HG03378 (cell line): Measurements from ENCODE around the gene VIP.
"Not testable (repeated sequence)": the region's sequence is repeated elsewhere in the genome, so short reads cannot be mapped to it uniquely, and the experiment has no call there.

Experiments used
- ATAC-seq: cut with Tn5 transposase; IDR thresholded peaks from one replicate; pipeline ENCODE4 v1.9.1; 2021; ENCODE audit warnings: mild to moderate bottlenecking, moderate library complexity; ENCODE audit not compliant: unreplicated experiment

The VIP gene

GRCh38 chr6:152750694-152751093, at the start of gene VIP:
Gene VIP (plus strand): TSS chr6:152750797. CDS start chr6:152752178, 1,381 bp downstream.
- ATAC-seq: no peak

GRCh38 chr6:152701081-152701862, 49.3 kb upstream of the VIP start:
- ATAC-seq: no peak

GRCh38 chr6:152701863-152702401, 48.7 kb upstream of the VIP start:
- no peak for ATAC-seq

DNA sequence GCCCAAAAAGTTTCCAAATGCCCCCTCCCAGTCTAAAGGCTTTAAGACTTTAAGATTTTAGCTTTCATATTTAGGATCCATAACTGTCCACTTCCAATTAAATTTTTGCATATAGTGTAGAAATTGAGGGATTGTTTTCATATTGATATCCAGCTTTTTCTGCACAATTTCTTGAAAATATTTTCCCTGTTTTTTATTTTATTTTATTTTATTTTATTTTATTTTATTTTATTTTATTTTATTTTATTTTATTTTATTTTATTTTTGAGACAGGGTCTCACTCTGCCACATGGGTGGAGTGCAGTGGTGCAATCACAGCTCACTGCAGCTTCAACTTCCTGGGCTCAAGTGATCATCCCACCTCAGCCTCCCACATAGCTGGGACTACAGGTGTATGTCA, 46.8 kb upstream of the VIP start:
- ATAC-seq: not testable (repeated sequence)

DNA sequence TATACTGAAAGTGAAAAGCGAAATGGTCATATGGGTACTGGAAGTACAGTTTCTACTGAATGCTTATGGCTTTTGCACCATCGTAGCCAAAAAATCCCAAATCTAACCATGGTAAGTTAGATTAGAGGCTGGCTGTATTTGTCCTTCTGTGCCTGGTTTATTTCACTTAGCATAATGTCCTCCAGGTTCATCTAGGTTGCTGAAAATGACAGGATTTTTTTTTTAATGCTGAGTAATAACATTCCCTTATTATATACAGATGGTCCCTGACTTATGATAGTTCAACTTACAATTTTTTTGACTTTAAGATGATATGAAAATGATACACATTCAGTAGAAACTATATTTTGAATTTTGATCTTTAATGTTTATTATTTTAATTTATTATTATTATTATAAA, 45.3 kb upstream of the VIP start:
- no peak for ATAC-seq

- ATAC-seq: no peak
Observed at GRCh38 chr6:152716322-152716721, 34.3 kb upstream of the VIP start.

- no peak for ATAC-seq
Observed at GRCh38 chr6:152720974-152721373, 29.6 kb upstream of the VIP start.

GRCh38 chr6:152721956-152722355, 28.6 kb upstream of the VIP start:
- ATAC-seq: no peak

DNA sequence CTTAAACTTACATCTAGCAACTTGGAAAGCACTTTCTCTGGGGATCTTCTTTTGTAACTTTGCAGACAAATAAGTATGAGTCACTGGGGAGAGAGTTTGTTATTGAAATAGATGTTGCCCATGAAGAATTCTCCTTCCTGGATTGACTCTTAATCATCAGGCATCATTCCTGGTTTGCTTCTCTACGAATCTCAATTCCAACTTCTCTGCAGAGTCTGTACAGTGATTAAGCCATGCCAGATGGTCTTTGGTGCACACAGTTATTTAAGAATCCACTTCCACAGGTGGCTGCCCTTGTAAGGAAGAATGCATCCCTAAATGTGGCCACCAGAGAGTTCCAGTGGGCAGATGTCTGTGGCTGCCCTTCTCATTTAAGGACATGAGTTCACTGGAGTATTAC, 27.2 kb upstream of the VIP start:
- ATAC-seq: no peak

- no peak for ATAC-seq
Observed at GRCh38 chr6:152726313-152726712, 24.3 kb upstream of the VIP start.

DNA sequence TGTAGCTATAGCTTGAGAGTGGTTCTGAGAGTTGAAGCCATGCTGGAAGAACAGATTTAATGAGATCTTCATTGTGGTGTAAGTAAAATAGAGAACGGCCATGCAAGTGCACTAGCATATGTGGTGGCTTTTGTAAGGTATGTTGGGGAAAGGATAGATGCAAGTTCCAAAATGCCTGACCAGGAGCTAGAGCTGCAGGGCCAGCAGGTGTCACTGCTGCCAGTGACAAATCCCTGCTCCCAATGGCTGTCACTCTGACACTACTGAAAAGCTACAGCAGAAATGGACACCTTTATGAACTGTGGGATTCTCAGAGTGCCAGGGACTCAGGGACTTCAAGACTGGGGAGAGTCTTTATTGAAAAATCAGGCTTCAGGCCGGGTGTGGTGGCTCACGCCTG, 23.1 kb upstream of the VIP start:
- no peak for ATAC-seq

- no peak for ATAC-seq
Observed at GRCh38 chr6:152734630-152735029, 16.0 kb upstream of the VIP start.

- no peak for ATAC-seq
Observed at GRCh38 chr6:152736687-152737273, 13.8 kb upstream of the VIP start.

- no peak for ATAC-seq
Observed at GRCh38 chr6:152745509-152746171, 5.0 kb upstream of the VIP start.

GRCh38 chr6:152746172-152746553, 4.4 kb upstream of the VIP start:
- ATAC-seq: no peak

DNA sequence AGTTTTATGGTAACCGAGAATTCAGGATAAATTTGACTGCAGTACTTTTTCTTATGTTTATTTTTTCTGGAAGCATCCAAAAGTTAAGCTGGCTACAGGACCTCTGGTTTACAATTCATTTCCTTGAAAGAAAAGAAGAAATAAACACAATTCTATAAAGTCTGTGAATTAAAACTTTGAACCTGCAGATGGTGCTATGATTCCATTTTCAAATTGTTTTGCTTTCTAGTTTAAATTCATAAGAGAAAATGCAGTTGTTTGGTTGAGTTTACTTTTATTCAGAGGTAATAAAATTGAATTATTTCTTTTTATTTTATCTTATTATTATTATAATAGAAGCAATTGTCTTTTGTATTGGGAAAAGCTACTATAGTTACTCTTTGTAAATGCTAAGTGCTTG, 1.8 kb upstream of the VIP start:
- ATAC-seq: no peak

GRCh38 chr6:152749336-152749735, 1.3 kb upstream of the VIP start:
- no peak for ATAC-seq

DNA sequence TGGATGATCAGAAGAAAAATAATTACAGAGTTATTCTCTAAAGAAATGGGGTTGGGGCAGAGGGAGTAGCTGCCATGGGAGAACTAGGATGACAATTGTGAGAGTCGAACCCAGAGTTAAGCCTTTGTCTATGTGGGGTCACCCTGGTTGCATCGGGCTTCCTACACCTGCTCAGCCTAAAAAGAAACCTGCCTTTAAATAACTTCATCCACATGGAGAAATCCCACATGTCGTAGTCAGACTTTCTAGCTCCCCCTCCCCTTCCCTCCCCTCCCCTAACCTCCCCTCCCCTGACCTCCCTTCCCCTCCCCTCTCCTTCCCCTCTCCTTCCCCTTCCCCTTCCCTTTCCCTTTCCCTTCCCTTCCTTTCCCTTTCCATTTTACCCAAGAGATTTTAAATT, 14.7 kb downstream of the VIP start:
- no peak for ATAC-seq

GRCh38 chr6:152769159-152769558, 18.6 kb downstream of the VIP start:
- ATAC-seq: no peak

DNA sequence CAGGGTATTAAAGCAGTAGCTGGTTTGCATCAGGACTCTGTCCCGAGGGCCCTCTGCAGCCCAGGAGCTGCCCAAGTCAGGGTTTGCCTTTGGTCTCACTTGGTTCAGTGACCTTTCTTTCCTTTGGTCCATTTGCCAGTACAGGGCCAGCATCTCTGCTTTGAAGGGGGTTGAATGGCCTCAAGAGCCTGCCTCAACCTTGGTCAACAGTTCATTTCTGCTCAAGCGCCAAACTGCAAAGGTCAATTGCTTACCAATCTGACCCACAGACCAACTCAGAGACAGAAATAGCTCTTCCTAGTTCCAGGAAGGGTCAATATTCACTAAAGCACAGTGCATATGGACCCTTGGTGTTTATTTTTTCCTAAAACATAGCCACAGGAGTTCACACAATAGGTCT, 19.4 kb downstream of the VIP start:
- ATAC-seq: no peak

- no peak for ATAC-seq
Observed at GRCh38 chr6:152771061-152771687, 20.6 kb downstream of the VIP start.
